CD4-positive, alpha-beta memory T cell (primary cell): ENCODE measurements around the gene PLBD2. TPM values are rescaled to one million over a fixed set of nuclear protein-coding genes. Genes with fewer than 3 reads are reported as not detected.

Source experiments
- CTCF ChIA-PET: fragments of 350-600 bp; sonication (Branson Sonifier 250); formaldehyde crosslinking; loops from one replicate; lab custom pipeline; 2021; ENCODE audit warnings: inconsistent platforms; ENCODE audit not compliant: partially characterized antibody; lab: Charles Lee
- POLR2A ChIA-PET: fragments of 350-600 bp; sonication (Branson Sonifier 250); formaldehyde crosslinking; loops from one replicate; lab custom pipeline; 2021; ENCODE audit not compliant: partially characterized antibody; lab: Charles Lee
- DNase-seq, 5 donors: peaks; one replicate each; pipeline versions ENCODE4 v3.0.0 to v3.0.0-alpha.2; 2020 to 2022; ENCODE audit warnings: mixed read lengths in 1 of 5
- H3K27ac ChIP-seq: one replicate; pipeline ENCODE4 v1.7.0; 2013; ENCODE audit warnings: low read depth, low read length
- H3K27me3 ChIP-seq: 2 replicates; pipeline ENCODE4 v1.7.0; 2013; ENCODE audit warnings: mild to moderate bottlenecking, low read length, moderate library complexity; ENCODE audit not compliant: insufficient read depth
- H3K36me3 ChIP-seq: 2 replicates; pipeline ENCODE4 v1.7.0; 2013; ENCODE audit warnings: mild to moderate bottlenecking, low read length, moderate library complexity; ENCODE audit not compliant: insufficient read depth
- H3K4me1 ChIP-seq: 2 replicates; pipeline ENCODE4 v1.7.0; 2013; ENCODE audit warnings: mild to moderate bottlenecking, low read length, moderate library complexity; ENCODE audit not compliant: insufficient read depth
- H3K4me3 ChIP-seq, 2 donors: one replicate each; pipeline ENCODE4 v1.7.0; 2013; ENCODE audit warnings: low read length in 2 of 2, mild to moderate bottlenecking in 1 of 2
- H3K9me3 ChIP-seq, 2 donors: one replicate each; pipeline ENCODE4 v1.7.0; 2013; ENCODE audit warnings: low read length in 2 of 2, control low read depth in 1 of 2; ENCODE audit not compliant: control insufficient read depth in 1 of 2
- H3K27ac Mint-ChIP-seq, 7 donors: one replicate each; pipeline ENCODE4 v1.8.0; 2020 to 2021; ENCODE audit warnings: mixed read lengths in 7 of 7, mild to moderate bottlenecking in 6 of 7, inconsistent platforms in 3 of 7, moderate library complexity in 3 of 7
- H3K27me3 Mint-ChIP-seq, 2 donors: one replicate each; pipeline ENCODE4 v1.8.0; 2020 to 2021; ENCODE audit warnings: mixed read lengths in 2 of 2
- H3K36me3 Mint-ChIP-seq, 2 donors: one replicate each; pipeline ENCODE4 v1.8.0; 2020 to 2021; ENCODE audit warnings: mixed read lengths in 2 of 2, inconsistent platforms in 1 of 2, mild to moderate bottlenecking in 1 of 2
- H3K4me1 Mint-ChIP-seq, 4 donors: one replicate each; pipeline ENCODE4 v1.8.0; 2020 to 2021; ENCODE audit warnings: mixed read lengths in 4 of 4, mild to moderate bottlenecking in 1 of 4
- H3K4me3 Mint-ChIP-seq, 8 donors: one replicate each; pipeline ENCODE4 v1.8.0; 2020 to 2021; ENCODE audit warnings: mixed read lengths in 8 of 8, mild to moderate bottlenecking in 7 of 8, moderate library complexity in 6 of 8, inconsistent platforms in 3 of 8
- H3K9me3 Mint-ChIP-seq, 8 donors: one replicate each; pipeline ENCODE4 v1.8.0; 2020 to 2021; ENCODE audit warnings: mixed read lengths in 8 of 8, mild to moderate bottlenecking in 5 of 8, inconsistent platforms in 3 of 8, moderate library complexity in 1 of 8
- intact Hi-C: fragments of 100-400 bp; cut with micrococcal nuclease; formaldehyde crosslinking; loops from one replicate; pipeline ENCODE4 v1.15.1; 2023
- polyA plus RNA-seq, 2 donors: library from polyadenylated mRNA; unstranded; fragments of 300-500 nt; fragmentation: Illumina TruSeq; gene quantifications; one replicate each; pipeline ENCODE4 v1.2.3, GENCODE V29; 2021
- total RNA-seq, 2 experiments: library from RNA; stranded (reverse); gene quantifications; one replicate each; pipeline ENCODE4 v1.2.3, GENCODE V29; 2021

Gene PLBD2
- total and polyA plus RNA-seq, 4 experiments from 2014 or later = 2.2 to 18.4 (median 13.1) TPM

- no peaks in the 10 kb centered on the region for H3K9me3 ChIP-seq
- H3K27ac ChIP-seq = no peak overlapping the region
- no peak overlapping the region for H3K4me3 ChIP-seq
- CTCF ChIA-PET = no interaction called here
- Mint-ChIP-seq H3K4me1 (peaks cover 9 to 24% (median 18%) of the 10 kb centered on the region in 4 donors), H3K27me3 (no peaks in the 10 kb centered on the region), H3K27ac (peak overlapping the region in 4 of 7 donors; percentile 12 to 91 (median 21)), H3K4me3 (peak overlapping the region in 1 of 8 donors; percentile 35), H3K9me3 (peaks cover 0 to 1% (median 0%) of the 10 kb centered on the region in 8 donors), H3K36me3 (peaks cover 2 to 16% of the 10 kb centered on the region in 2 donors)
- H3K27me3 ChIP-seq = no peaks in the 10 kb centered on the region
- intact Hi-C loops = no loop called here
- no peaks in the 10 kb centered on the region for H3K36me3 ChIP-seq
- no peak for DNase-seq
- POLR2A ChIA-PET = no interaction called here
- peaks cover 19% of the 10 kb centered on the region for H3K4me1 ChIP-seq
These were observed 3.4 kb downstream of the PLBD2 start for GRCh38 chr12:113361574-113362370.

GRCh38 chr12:113364698-113365097 lies 6.3 kb downstream of the PLBD2 start:
- POLR2A ChIA-PET = no interaction called here
- CTCF ChIA-PET = no interaction called here
- no peaks in the 10 kb centered on the region for H3K27me3 Mint-ChIP-seq

GRCh38 chr12:113365639-113366395 lies 7.4 kb downstream of the PLBD2 start:
- Mint-ChIP-seq H3K27ac (peak overlapping the region in 2 of 7 donors; percentile 9 to 25), H3K4me3 (no peak overlapping the region), H3K27me3 (no peaks in the 10 kb centered on the region), H3K4me1 (peaks cover 2 to 13% (median 6%) of the 10 kb centered on the region in 4 donors), H3K9me3 (peaks cover 0 to 1% (median 0%) of the 10 kb centered on the region in 8 donors), H3K36me3 (peaks cover 11 to 16% of the 10 kb centered on the region in 2 donors)
- CTCF ChIA-PET = no interaction called here
- intact Hi-C loops = no loop called here
- H3K4me3 ChIP-seq = no peak overlapping the region
- DNase-seq = no peak
- H3K27ac ChIP-seq = no peak overlapping the region
- H3K9me3 ChIP-seq = no peaks in the 10 kb centered on the region
- no peaks in the 10 kb centered on the region for H3K4me1 ChIP-seq
- no peaks in the 10 kb centered on the region for H3K27me3 ChIP-seq
- no peaks in the 10 kb centered on the region for H3K36me3 ChIP-seq
- POLR2A ChIA-PET = no interaction called here

More at GRCh38 chr12:113364698-113365097, 6.3 kb downstream of the PLBD2 start:
- peak overlapping the region in 1 of 7 donors; percentile 63 for H3K27ac Mint-ChIP-seq
- peaks cover 3% of the 10 kb centered on the region for H3K4me1 ChIP-seq
- DNase-seq = no peak
- H3K27ac ChIP-seq = no peak overlapping the region
- H3K36me3 ChIP-seq = no peaks in the 10 kb centered on the region
- intact Hi-C loops = no loop called here
- peaks cover 11 to 16% of the 10 kb centered on the region in 2 donors for H3K36me3 Mint-ChIP-seq
- no peak overlapping the region for H3K4me3 Mint-ChIP-seq
- peaks cover 2 to 20% (median 10%) of the 10 kb centered on the region in 4 donors for H3K4me1 Mint-ChIP-seq
- H3K9me3 ChIP-seq = no peaks in the 10 kb centered on the region
- H3K9me3 Mint-ChIP-seq = peaks cover 0 to 1% (median 0%) of the 10 kb centered on the region in 8 donors
- no peaks in the 10 kb centered on the region for H3K27me3 ChIP-seq
- no peak overlapping the region for H3K4me3 ChIP-seq

- Mint-ChIP-seq H3K27me3 (no peaks in the 10 kb centered on the region), H3K27ac (no peak overlapping the region), H3K9me3 (peaks cover 0 to 1% (median 0%) of the 10 kb centered on the region in 8 donors), H3K4me3 (no peak overlapping the region), H3K4me1 (peaks cover 0 to 9% (median 3%) of the 10 kb centered on the region in 4 donors), H3K36me3 (peaks cover 16% of the 10 kb centered on the region in 2 donors)
- Histone ChIP-seq H3K27ac (no peak overlapping the region), H3K9me3 (no peaks in the 10 kb centered on the region), H3K4me1 (no peaks in the 10 kb centered on the region), H3K36me3 (no peaks in the 10 kb centered on the region), H3K4me3 (no peak overlapping the region), H3K27me3 (no peaks in the 10 kb centered on the region)
- DNase-seq = no peak
- CTCF ChIA-PET = interaction anchor here (1.1 kb wide), 1 partner anchor 10 kb away, joined by 3 read pairs; no protein-coding TSS in a partner anchor
- POLR2A ChIA-PET = no interaction called here
- intact Hi-C loops = no loop called here
These were observed 8.4 kb downstream of the PLBD2 start for GRCh38 chr12:113366827-113367226.

- Mint-ChIP-seq H3K4me3 (no peak overlapping the region), H3K9me3 (peaks cover 0 to 1% (median 0%) of the 10 kb centered on the region in 8 donors), H3K36me3 (peaks cover 19 to 24% of the 10 kb centered on the region in 2 donors), H3K4me1 (peaks cover 0 to 8% (median 3%) of the 10 kb centered on the region in 4 donors), H3K27ac (peak overlapping the region in 1 of 7 donors; percentile 47), H3K27me3 (no peaks in the 10 kb centered on the region)
- DNase-seq = no peak
- H3K9me3 ChIP-seq = no peaks in the 10 kb centered on the region
- POLR2A ChIA-PET = no interaction called here
- H3K36me3 ChIP-seq = no peaks in the 10 kb centered on the region
- no peak overlapping the region for H3K27ac ChIP-seq
- CTCF ChIA-PET = no interaction called here
- no peaks in the 10 kb centered on the region for H3K4me1 ChIP-seq
- H3K27me3 ChIP-seq = no peaks in the 10 kb centered on the region
- intact Hi-C loops = no loop called here
- H3K4me3 ChIP-seq = no peak overlapping the region
These were observed 9.9 kb downstream of the PLBD2 start for GRCh38 chr12:113368331-113368730.

- CTCF ChIA-PET = no interaction called here
- peak overlapping the region in 2 of 7 donors; percentile 3 to 37 for H3K27ac Mint-ChIP-seq
- no peak overlapping the region for H3K4me3 Mint-ChIP-seq
- H3K27me3 Mint-ChIP-seq = no peaks in the 10 kb centered on the region
- peaks cover 0 to 5% (median 1%) of the 10 kb centered on the region in 4 donors for H3K4me1 Mint-ChIP-seq
- Histone ChIP-seq H3K27me3 (no peaks in the 10 kb centered on the region), H3K4me3 (no peak overlapping the region), H3K4me1 (no peaks in the 10 kb centered on the region), H3K9me3 (no peaks in the 10 kb centered on the region), H3K27ac (no peak overlapping the region), H3K36me3 (peaks cover under 1% of the 10 kb centered on the region)
- DNase-seq = no peak
- POLR2A ChIA-PET = no interaction called here
- intact Hi-C loops = no loop called here
- H3K36me3 Mint-ChIP-seq = peaks cover 25 to 32% of the 10 kb centered on the region in 2 donors
- no peaks in the 10 kb centered on the region for H3K9me3 Mint-ChIP-seq
These were observed 11.1 kb downstream of the PLBD2 start for GRCh38 chr12:113369391-113369985.
